Brain microvascular endothelial cell (primary cell): ENCODE results near the gene TAAR6.
A peak's percentile ranks its signal among the peaks of the same experiment; 100 is the strongest.
"Not testable (repeated sequence)": the region's sequence is repeated elsewhere in the genome, so short reads cannot be mapped to it uniquely, and the experiment has no call there.

Experiments
- DNase-seq: peaks from one replicate; pipeline ENCODE4 v3.0.0-alpha.2; 2020
- H3K27ac ChIP-seq: fragments of 250-450 bp; sonication (Bioruptor Pico); 2 replicates; pipeline ENCODE4 v1.5.1; 2020; ENCODE audit warnings: mild to moderate bottlenecking, moderate library complexity
- H3K27me3 ChIP-seq: fragments of 250-450 bp; sonication (Bioruptor Pico); replicated peaks from 2 replicates; pipeline ENCODE4 v1.5.1; 2020; ENCODE audit warnings: mild to moderate bottlenecking
- H3K36me3 ChIP-seq: fragments of 250-450 bp; sonication (Bioruptor Pico); replicated peaks from 2 replicates; pipeline ENCODE4 v1.5.1; 2020; ENCODE audit warnings: mild to moderate bottlenecking
- H3K4me3 ChIP-seq: 2 replicates; pipeline ENCODE4 v1.5.1; 2011; ENCODE audit warnings: low read depth, mild to moderate bottlenecking, control low read depth, low read length, moderate library complexity
- in situ Hi-C: cut with HindIII; loops from 2 replicates; pipeline ENCODE4 v1.10.0; 2017; ENCODE audit warnings: low sequenced_read_pairs, low pct_ligation_motif_present
- TF ChIP-seq, protein P1 (sequence below): IDR thresholded peaks from 2 replicates; pipeline ENCODE4 v1.5.1; 2011; ENCODE audit warnings: low read depth, mild to moderate bottlenecking, moderate library complexity, low read length, control low read depth, inconsistent platforms; ENCODE audit errors: missing control alignments

The TAAR6 gene

DNA sequence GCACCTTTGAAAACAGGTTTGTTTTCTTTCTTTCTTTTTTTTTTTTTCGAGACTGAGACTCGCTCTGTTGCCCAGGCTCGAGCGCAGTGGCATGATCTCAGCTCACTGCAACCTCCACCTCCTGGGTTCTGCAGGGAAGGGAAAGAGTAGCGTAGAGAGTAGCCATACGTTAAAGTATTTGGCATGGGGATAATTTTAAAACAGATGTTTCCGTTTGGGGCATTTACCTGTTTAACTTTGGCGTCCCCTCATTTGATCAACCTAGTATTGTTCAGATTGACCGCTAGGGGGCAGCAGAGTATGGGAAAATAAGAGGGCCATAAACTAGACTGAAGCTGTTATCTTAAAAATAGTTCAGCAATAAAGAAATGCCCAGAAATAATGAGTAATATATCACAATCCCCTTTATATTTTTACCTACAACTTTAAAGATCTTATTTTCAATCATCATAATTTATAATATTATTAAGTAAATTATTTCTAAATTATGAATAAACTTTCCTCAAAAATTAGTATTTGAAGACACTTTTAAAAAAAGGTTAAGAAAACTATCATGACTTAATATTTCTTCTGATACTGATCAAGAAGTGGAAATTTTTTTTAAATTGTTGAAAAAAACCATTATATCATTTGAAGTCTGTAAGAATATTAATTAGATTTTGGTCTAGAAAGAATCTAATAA, 39.7 kb upstream of the TAAR6 start:
- TF ChIP-seq, protein P1, sequence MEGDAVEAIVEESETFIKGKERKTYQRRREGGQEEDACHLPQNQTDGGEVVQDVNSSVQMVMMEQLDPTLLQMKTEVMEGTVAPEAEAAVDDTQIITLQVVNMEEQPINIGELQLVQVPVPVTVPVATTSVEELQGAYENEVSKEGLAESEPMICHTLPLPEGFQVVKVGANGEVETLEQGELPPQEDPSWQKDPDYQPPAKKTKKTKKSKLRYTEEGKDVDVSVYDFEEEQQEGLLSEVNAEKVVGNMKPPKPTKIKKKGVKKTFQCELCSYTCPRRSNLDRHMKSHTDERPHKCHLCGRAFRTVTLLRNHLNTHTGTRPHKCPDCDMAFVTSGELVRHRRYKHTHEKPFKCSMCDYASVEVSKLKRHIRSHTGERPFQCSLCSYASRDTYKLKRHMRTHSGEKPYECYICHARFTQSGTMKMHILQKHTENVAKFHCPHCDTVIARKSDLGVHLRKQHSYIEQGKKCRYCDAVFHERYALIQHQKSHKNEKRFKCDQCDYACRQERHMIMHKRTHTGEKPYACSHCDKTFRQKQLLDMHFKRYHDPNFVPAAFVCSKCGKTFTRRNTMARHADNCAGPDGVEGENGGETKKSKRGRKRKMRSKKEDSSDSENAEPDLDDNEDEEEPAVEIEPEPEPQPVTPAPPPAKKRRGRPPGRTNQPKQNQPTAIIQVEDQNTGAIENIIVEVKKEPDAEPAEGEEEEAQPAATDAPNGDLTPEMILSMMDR, result peak; percentile 75
- no peak overlapping the region for H3K4me3 ChIP-seq

GRCh38 chr6:132534546-132534945, 35.6 kb upstream of the TAAR6 start:
- H3K36me3 ChIP-seq, H3K27me3 ChIP-seq, H3K27ac ChIP-seq, DNase-seq, in situ Hi-C loops, H3K4me3 ChIP-seq: not testable (repeated sequence)

More for the DNA sequence above, 39.7 kb upstream of the TAAR6 start:
- Histone ChIP-seq H3K27me3 (no peaks in the 10 kb centered on the region), H3K27ac (no peak overlapping the region), H3K36me3 (no peaks in the 10 kb centered on the region)
- in situ Hi-C loops, result no loop called here
- DNase-seq, result peak; percentile 30

- Histone ChIP-seq H3K36me3 (no peaks in the 10 kb centered on the region), H3K27me3 (peaks cover 5% of the 10 kb centered on the region), H3K4me3 (no peak overlapping the region), H3K27ac (no peak overlapping the region)
- DNase-seq, result no peak
- TF ChIP-seq, protein P1, result no peak
- in situ Hi-C loops, result no loop called here
Measured at GRCh38 chr6:132537145-132537544, 33.0 kb upstream of the TAAR6 start.

GRCh38 chr6:132537977-132538376, 32.1 kb upstream of the TAAR6 start, which contains the start of gene TAAR9:
Gene TAAR9 (plus strand): TSS chr6:132538277. CDS start chr6:132538290, 13 bp downstream.
- Histone ChIP-seq H3K27ac (no peak within 1 kb of the TSS), H3K27me3 (peaks cover 5% of the 10 kb centered on the region), H3K4me3 (no peak within 1 kb of the TSS), H3K36me3 (no peaks in the 10 kb centered on the region)
- no peak for DNase-seq
- in situ Hi-C loops, result no loop called here
- TF ChIP-seq, protein P1, result no peak

DNA sequence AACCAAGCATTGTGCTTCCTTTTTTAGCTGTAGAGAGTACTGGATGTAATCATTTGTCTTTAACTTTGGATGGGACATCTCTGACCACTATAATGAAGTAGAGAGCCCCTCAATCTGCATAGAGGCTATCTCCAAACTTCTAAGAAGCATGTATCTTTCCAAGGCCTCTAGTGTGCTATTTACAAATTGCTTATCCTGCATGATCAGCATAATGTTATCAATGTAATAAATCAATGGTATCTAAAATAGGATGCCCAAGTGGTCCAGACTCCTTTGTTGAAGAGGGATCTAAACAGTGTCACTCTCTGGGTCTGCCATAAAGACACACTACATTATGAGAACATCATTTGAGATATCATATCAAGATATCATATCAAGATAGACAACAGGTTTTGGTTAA, 25.3 kb upstream of the TAAR6 start:
- TF ChIP-seq, protein P1, result no peak
- in situ Hi-C loops, result no loop called here
- DNase-seq, result no peak
- no peak overlapping the region for H3K27ac ChIP-seq
- no peaks in the 10 kb centered on the region for H3K36me3 ChIP-seq
- peaks cover 5% of the 10 kb centered on the region for H3K27me3 ChIP-seq
- H3K4me3 ChIP-seq, result no peak overlapping the region

DNA sequence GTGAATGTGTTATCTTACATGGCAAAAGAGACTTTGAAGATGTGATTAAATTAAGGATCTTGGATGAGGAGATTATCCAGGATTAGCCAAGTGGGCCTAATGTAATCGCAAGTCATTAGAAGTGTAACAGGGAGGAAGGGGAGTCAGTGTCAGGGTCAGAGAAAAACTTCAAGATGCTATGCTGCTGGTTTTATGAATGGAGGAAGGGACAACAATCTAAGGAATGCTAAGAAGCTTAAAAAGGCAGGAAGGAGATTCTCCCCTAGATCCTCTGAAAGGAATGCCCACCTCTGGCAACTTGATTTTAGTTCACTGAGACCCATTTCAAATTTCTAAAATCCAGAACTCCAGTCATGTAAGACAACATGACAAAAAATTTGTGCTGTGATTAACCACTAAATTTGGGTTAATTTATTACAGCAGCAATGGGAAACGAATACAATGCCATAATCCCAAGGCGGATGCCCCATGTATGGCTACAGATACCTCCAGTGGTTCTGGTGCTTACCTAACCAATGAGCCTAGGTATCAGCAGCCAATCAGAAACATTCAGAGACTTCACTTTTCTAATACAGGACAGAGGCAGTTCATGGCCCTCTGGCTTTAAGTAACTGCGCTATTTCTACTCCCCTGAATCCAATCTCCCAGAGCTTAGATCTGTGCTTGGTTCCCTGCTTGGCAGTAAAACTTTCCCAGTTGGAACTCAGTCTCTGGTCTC, 21.2 kb upstream of the TAAR6 start:
- H3K27me3 ChIP-seq, result no peaks in the 10 kb centered on the region
- in situ Hi-C loops, result no loop called here
- no peak overlapping the region for H3K4me3 ChIP-seq
- TF ChIP-seq, protein P1, result no peak
- no peak overlapping the region for H3K27ac ChIP-seq
- no peak for DNase-seq
- no peaks in the 10 kb centered on the region for H3K36me3 ChIP-seq
